KMS-11 (cell line): ENCODE results near the gene KCNE4.

Source experiments
- H2AFZ ChIP-seq: fragments of 200-600 bp; sonication (generic); 2 replicates; pipeline ENCODE4 v1.6.1; 2016; ENCODE audit warnings: antibody characterized with exemption, mixed run types, low read depth
- H3K27ac ChIP-seq: fragments of 200-600 bp; sonication (generic); 2 replicates; pipeline ENCODE4 v1.6.1; 2016; ENCODE audit warnings: mild to moderate bottlenecking, mixed run types
- H3K27me3 ChIP-seq: fragments of 200-600 bp; sonication (generic); 2 replicates; pipeline ENCODE4 v1.6.1; 2017; ENCODE audit warnings: mild to moderate bottlenecking, low read depth, mixed run types, moderate library complexity; ENCODE audit not compliant: insufficient read depth
- H3K36me3 ChIP-seq: fragments of 200-600 bp; sonication (generic); 2 replicates; pipeline ENCODE4 v1.6.1; 2017; ENCODE audit warnings: mild to moderate bottlenecking, mixed run types; ENCODE audit not compliant: insufficient read depth
- H3K4me1 ChIP-seq: fragments of 200-600 bp; sonication (generic); 2 replicates; pipeline ENCODE4 v1.6.1; 2016; ENCODE audit warnings: mild to moderate bottlenecking, low read depth, mixed run types; ENCODE audit not compliant: poor library complexity, severe bottlenecking
- H3K4me2 ChIP-seq: fragments of 200-600 bp; sonication (generic); 2 replicates; pipeline ENCODE4 v1.7.0; 2016; ENCODE audit warnings: mild to moderate bottlenecking, mixed run types
- H3K4me3 ChIP-seq: fragments of 200-600 bp; sonication (generic); IDR thresholded peaks from 2 replicates; pipeline ENCODE4 v1.6.1; 2017; ENCODE audit warnings: low read depth, low read length, mixed read lengths; ENCODE audit not compliant: insufficient read depth
- H3K79me2 ChIP-seq: fragments of 200-600 bp; sonication (generic); 2 replicates; pipeline ENCODE4 v1.6.1; 2016; ENCODE audit warnings: low read depth, mixed run types; ENCODE audit not compliant: insufficient read depth
- H3K9ac ChIP-seq: fragments of 200-600 bp; sonication (generic); 2 replicates; pipeline ENCODE4 v1.6.1; 2016; ENCODE audit warnings: mild to moderate bottlenecking, mixed run types
- H4K20me1 ChIP-seq: fragments of 200-600 bp; sonication (generic); 2 replicates; pipeline ENCODE4 v1.6.1; 2016; ENCODE audit warnings: mild to moderate bottlenecking, mixed run types; ENCODE audit not compliant: insufficient read depth
- CTCF ChIP-seq: fragments of 200-600 bp; sonication (generic); conservative IDR thresholded peaks from 2 replicates; pipeline ENCODE4 v1.6.1; 2017; ENCODE audit warnings: low read depth, mild to moderate bottlenecking, antibody characterized with exemption, low read length, moderate library complexity, mixed read lengths

The KCNE4 gene

GRCh38 chr2:223092667-223093066 is 40.7 kb downstream of the KCNE4 start:
- TF ChIP-seq CTCF, result no peak
- no peak overlapping the region for H3K27ac ChIP-seq

GRCh38 chr2:223093436-223094241 is 41.6 kb downstream of the KCNE4 start:
- no peak overlapping the region for H3K4me2 ChIP-seq
- no peaks in the 10 kb centered on the region for H3K36me3 ChIP-seq
- H2AFZ ChIP-seq, result no peak overlapping the region
- H3K4me1 ChIP-seq, result no peaks in the 10 kb centered on the region
- TF ChIP-seq CTCF, result no peak
- no peaks in the 10 kb centered on the region for H4K20me1 ChIP-seq
- no peak overlapping the region for H3K4me3 ChIP-seq
- no peak overlapping the region for H3K27ac ChIP-seq
- no peaks in the 10 kb centered on the region for H3K27me3 ChIP-seq
- H3K79me2 ChIP-seq, result no peaks in the 10 kb centered on the region
- H3K9ac ChIP-seq, result no peak overlapping the region

More at GRCh38 chr2:223092667-223093066, 40.7 kb downstream of the KCNE4 start:
- Histone ChIP-seq H3K36me3 (no peaks in the 10 kb centered on the region), H3K4me1 (no peaks in the 10 kb centered on the region), H2AFZ (no peak overlapping the region), H3K9ac (no peak overlapping the region), H3K4me3 (no peak overlapping the region), H3K79me2 (no peaks in the 10 kb centered on the region), H4K20me1 (no peaks in the 10 kb centered on the region), H3K27me3 (no peaks in the 10 kb centered on the region), H3K4me2 (no peak overlapping the region)

GRCh38 chr2:223095207-223095606 is 43.2 kb downstream of the KCNE4 start:
- H3K4me3 ChIP-seq, result no peak overlapping the region
- H3K4me2 ChIP-seq, result no peak overlapping the region
- H4K20me1 ChIP-seq, result no peaks in the 10 kb centered on the region
- no peak overlapping the region for H3K9ac ChIP-seq
- H3K4me1 ChIP-seq, result no peaks in the 10 kb centered on the region
- H3K27ac ChIP-seq, result no peak overlapping the region
- H3K36me3 ChIP-seq, result no peaks in the 10 kb centered on the region
- no peaks in the 10 kb centered on the region for H3K79me2 ChIP-seq
- no peak overlapping the region for H2AFZ ChIP-seq
- H3K27me3 ChIP-seq, result no peaks in the 10 kb centered on the region
- no peak for TF ChIP-seq CTCF

- Histone ChIP-seq H3K4me2 (no peak overlapping the region), H3K36me3 (no peaks in the 10 kb centered on the region), H4K20me1 (no peaks in the 10 kb centered on the region), H3K4me3 (no peak overlapping the region), H3K4me1 (peaks cover 9% of the 10 kb centered on the region), H2AFZ (no peak overlapping the region), H3K27me3 (no peaks in the 10 kb centered on the region), H3K9ac (no peak overlapping the region), H3K27ac (no peak overlapping the region), H3K79me2 (no peaks in the 10 kb centered on the region)
- no peak for TF ChIP-seq CTCF
These were observed 44.4 kb downstream of the KCNE4 start for GRCh38 chr2:223096235-223096970.
